Measurements from ENCODE around the gene SEPTIN11. TPM values are rescaled to one million over a fixed set of nuclear protein-coding genes. Genes with fewer than 3 reads are reported as not detected.

Gene SEPTIN11
- total and polyA plus RNA-seq, 9 of the 15 experiments (the other 6 are each of a cell fraction or from before 2014, with no cell fraction given), result 25.7 to 142 (median 84.3) TPM

DNA sequence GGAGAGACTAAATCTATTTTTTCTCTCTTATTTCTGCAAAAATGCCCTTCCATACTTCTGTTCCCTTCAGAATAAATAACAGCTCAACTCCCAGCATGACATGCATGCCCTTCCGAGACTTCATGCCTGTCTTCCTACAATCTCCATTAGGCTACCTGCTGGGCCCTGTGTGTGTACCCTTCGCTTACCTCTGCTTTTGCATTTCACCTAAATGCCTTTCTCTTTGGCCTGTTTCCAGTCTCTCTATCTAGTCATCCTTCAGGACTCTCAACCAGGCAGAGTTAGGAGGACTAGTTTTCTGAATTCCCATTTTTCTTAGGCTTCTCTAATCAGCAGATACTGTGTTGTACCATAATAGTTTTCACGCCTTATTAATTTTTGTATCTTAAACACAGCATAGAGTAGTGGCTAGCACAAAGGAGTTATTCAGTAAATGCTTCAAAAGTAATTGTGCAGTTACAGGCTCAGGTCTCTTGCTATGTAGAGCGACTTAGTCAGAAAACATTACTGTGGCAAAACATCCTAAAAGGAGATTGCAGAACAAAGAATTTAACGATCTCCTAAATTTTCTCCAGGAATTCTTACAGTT lies 20.5 kb downstream of the SEPTIN11 start:
- CTCF ChIA-PET (ENCODE audit: low intra/inter-chr PET ratio), result interaction anchor here (0.5 kb wide), 1 partner anchor 1399 kb away, joined by 3 read pairs; no protein-coding TSS in a partner anchor
- TF ChIP-seq, protein P1, sequence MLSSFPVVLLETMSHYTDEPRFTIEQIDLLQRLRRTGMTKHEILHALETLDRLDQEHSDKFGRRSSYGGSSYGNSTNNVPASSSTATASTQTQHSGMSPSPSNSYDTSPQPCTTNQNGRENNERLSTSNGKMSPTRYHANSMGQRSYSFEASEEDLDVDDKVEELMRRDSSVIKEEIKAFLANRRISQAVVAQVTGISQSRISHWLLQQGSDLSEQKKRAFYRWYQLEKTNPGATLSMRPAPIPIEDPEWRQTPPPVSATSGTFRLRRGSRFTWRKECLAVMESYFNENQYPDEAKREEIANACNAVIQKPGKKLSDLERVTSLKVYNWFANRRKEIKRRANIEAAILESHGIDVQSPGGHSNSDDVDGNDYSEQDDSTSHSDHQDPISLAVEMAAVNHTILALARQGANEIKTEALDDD (IDR thresholded peaks at IDR 0.05), result peak; percentile 79
- TF ChIP-seq, protein P2, sequence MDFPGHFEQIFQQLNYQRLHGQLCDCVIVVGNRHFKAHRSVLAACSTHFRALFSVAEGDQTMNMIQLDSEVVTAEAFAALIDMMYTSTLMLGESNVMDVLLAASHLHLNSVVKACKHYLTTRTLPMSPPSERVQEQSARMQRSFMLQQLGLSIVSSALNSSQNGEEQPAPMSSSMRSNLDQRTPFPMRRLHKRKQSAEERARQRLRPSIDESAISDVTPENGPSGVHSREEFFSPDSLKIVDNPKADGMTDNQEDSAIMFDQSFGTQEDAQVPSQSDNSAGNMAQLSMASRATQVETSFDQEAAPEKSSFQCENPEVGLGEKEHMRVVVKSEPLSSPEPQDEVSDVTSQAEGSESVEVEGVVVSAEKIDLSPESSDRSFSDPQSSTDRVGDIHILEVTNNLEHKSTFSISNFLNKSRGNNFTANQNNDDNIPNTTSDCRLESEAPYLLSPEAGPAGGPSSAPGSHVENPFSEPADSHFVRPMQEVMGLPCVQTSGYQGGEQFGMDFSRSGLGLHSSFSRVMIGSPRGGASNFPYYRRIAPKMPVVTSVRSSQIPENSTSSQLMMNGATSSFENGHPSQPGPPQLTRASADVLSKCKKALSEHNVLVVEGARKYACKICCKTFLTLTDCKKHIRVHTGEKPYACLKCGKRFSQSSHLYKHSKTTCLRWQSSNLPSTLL (IDR thresholded peaks at IDR 0.05), result no peak
- TF ChIP-seq DPF2 (IDR thresholded peaks at IDR 0.05) (no peak), DMBX1 (CRISPR knock-in tag; IDR thresholded peaks at IDR 0.05; ENCODE audit: borderline replicate concordance) (no peak)
- Histone ChIP-seq H3K9me1 (ENCODE audit: control insufficient read depth, insufficient read depth, low read length) (no peaks in the 10 kb centered on the region), H3K9ac (ENCODE audit: insufficient read depth in 1 of 2, low read depth in 2 of 2, low read length in 2 of 2) (no peak overlapping the region), H3K4me1 (replicated peaks in 1 of 2; ENCODE audit: control insufficient read depth in 2 of 2, insufficient read depth in 2 of 2, low read length in 2 of 2) (peaks cover 0 to 11% of the 10 kb centered on the region in 2 experiments; a peak in 3 of 5 replicates), H4K20me1 (replicated peaks; ENCODE audit: control insufficient read depth, insufficient read depth, low read length) (no peaks in the 10 kb centered on the region), H3K27me3 (ENCODE audit: control insufficient read depth in 2 of 2, insufficient read depth in 2 of 2, low read length in 2 of 2) (no peaks in the 10 kb centered on the region), H3K79me2 (ENCODE audit: control insufficient read depth, insufficient read depth, low read length) (peaks cover 13% of the 10 kb centered on the region; the same call in 1 of the 3 replicates), H3K9me3 (replicated peaks; ENCODE audit: control insufficient read depth, insufficient read depth, low read depth, low read length) (no peaks in the 10 kb centered on the region), H2AFZ (ENCODE audit: low read depth, low read length) (no peak overlapping the region), H3K36me3 (ENCODE audit: control insufficient read depth, insufficient read depth, low read length) (no peaks in the 10 kb centered on the region; the same call in 2 of the 3 replicates), H3K4me2 (ENCODE audit: insufficient read depth, low read length) (no peak overlapping the region), H3K4me3 (no peak overlapping the region), H3K27ac (ENCODE audit: extremely low read depth, low read depth, low read length) (no peak overlapping the region)
- no TSS peak for BruUV-seq (replicated peaks)
- ATAC-seq (peak; percentile 49; the same call in 2 of the 3 replicates), DNase-seq (ENCODE audit: extremely low read depth in 1 of 4, low spot score in 3 of 4) (no peak), FAIRE-seq (no peak)
- in situ Hi-C loops (cut with MboI), result no loop called here
- intact Hi-C loops (cut with micrococcal nuclease), result no loop called here
- WGBS (ENCODE audit: insufficient coverage, low coverage, missing lambda C conversion rate), result 71% methylated on average over 5 of the region's 5 CpGs
- POLR2A ChIA-PET, result interaction anchor here (1.8 kb wide), 1 partner anchor 19 kb away, joined by 7 read pairs; no protein-coding TSS in a partner anchor
